RKO (cell line): Measurements from ENCODE around the gene MAJIN.
A peak's percentile ranks its signal among the peaks of the same experiment; 100 is the strongest.
"Not testable (repeated sequence)": the region's sequence is repeated elsewhere in the genome, so short reads cannot be mapped to it uniquely, and the experiment has no call there.

ENCODE experiments used
- DNase-seq: peaks from one replicate; pipeline ENCODE4 v3.0.0-alpha.2; 2016; ENCODE audit warnings: low spot score

The MAJIN gene

DNA sequence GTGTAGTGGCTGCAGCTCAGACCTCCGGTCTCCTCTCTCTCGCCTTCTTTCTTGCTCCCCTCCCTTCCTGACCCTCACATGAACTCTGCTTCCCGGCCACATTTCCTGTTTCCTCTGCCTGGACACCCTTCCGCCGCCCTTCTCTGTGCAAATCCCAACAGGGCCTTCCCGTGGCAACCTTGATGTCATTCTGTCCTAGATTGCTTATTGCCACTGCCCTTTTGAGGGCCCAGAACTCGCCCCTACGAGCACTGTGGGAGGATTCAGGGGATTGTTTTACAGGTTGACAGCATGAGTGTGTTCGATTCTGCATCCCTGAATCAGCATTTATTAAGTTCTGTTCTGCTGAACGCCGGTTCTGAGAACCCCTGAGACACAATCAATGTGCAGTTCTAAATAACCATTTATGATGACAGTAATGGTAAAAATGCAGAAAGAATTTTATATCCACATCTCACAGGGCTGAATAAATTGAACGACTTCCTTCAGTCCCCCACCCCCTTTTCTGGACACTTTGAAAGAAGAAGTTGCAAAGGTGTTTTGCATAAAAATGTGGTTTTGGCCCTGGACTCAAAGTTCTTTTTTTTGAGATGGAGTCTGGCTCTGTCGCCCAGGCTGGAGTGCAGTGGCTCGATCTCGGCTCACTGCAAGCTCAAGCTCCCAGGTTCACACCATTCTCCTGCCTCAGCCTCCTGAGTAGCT is 18.5 kb upstream of the MAJIN start:
- no peak for DNase-seq

DNA sequence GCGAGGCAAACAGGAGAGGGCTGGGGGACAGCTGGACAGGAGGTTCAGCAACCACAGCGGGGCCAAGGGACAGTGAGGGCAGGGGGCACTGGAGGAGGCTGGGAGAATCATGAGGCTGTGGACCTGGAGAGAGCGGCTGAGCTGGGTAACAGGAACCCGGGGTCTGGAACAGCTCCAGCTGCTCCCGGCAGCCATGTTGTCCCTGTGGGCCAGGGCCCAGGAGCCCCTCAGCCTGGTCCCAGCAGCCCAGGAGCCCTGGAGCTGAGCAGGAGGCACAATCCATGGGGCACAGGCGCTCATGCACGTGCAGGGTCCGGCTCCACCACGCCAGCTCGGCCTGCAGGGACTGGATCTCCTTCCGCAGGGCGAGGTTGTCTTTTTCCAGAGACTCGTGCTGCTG is 17.5 kb upstream of the MAJIN start:
- DNase-seq = no peak

DNA sequence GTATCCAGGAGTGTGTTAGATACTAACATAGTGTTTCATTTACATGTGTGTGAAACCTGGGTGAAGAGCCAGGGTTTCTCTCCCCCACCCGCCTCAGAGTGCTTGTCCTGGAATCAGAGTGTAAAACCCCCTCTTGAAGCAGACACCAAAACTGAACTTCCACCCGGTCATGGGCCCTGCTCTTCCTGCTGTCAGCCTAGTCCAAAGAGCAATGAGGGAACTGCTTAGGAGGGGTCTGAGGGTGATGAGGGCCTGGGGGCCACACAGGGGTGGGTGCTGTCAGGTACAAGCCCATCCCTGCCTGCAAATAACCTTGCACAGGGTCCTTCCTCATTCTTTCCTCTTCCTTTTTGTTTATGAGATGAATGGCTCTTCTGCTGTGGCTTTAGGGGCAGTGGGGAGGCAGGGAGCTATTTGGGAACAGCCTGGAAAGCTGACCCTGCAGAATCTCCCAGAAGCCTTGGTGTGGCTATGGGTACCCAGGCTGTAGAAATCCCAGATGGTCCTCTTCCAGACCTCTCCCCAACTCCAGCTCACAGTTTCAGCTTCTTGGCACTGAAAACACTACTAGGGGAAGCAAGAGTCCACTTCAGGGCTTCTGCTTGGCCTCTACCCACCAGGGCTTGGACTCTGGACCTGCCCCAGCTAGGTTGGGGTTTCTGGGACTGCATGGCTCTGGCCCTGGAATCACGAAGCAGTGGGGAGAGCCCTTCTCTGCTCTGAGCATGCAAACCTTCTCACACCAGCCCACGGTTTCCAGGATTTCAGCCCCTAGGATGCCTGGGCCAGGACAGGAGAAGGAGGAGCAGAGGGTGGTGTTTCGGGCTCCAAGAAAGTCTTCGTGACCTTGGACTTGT is 16.3 kb upstream of the MAJIN start:
- DNase-seq = no peak

DNA sequence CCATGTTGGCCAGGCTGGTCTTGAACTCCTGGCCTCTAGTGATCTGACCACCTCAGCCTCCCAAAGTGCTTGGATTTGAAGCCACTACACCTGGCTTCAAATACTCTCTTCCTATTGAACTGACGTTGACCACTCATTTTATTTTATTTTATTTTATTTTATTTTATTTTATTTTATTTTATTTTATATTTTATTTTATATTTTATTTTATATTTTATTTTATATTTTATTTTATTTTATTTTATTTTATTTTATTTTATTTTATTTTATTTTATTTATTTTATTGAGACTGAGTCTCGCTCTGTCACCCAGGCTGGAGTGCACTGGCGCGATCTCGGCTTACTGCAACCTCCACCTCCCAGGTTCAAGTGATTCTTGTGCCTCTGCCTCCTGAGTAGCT is 11.4 kb upstream of the MAJIN start:
- DNase-seq = not testable (repeated sequence)

DNA sequence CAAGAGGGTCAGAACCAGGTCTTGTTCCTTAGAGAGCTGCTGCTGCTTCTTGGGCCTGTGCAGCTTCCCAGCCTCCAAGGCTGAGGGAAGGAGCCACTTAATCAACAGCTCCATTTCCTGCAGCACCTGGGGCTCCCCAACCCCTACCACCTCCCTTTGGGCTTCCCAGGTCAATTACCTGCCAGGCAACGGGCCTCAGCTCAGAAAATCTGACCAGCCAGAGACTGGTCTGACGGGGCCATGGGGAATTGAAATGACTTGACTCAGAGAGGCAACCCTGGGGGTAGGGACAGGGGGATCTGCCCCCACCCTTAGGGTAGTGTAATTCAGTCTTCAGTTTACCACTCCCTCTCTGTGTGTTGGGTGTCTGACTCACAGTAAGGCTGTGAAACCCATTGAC is 4.7 kb upstream of the MAJIN start:
- no peak for DNase-seq

DNA sequence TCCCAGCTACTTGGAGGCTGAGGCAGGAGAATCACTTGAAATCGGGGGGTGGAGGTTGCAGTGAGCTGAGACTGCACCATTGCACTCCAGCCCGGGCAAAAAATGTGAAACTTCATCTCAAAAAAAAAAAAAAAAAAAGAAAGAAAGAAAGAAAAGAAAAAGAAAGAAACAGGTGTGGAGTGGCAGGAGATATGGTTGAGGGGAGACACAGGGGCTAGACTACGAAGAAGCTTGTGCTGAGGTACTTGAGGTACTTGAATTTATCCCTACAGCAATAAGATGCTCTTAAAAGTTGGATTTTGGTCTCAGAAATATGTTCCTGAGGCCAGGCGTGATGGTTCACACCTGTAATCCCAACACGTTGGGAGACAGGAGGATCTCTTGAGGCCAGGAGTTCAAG is 2.2 kb upstream of the MAJIN start:
- DNase-seq = no peak

DNA sequence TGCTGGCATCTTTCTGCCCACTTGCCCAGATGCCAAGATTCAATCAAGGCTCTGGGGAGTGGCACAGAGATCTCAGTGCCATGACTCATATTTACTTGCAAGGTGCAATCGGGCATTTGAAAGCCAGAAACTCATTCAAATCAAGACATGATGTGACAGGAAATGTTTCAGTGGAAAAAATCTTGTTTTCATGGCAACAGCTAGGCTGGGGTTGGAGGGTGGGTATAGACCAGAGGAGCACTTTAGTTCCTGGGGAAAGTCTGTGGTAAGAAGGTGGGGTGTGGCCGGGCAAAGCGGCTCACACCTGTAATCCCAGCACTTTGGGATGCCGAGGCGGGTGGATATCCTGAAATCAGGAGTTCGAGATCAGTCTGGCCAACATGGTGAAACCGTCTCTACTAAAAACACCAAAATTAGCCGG is 1.2 kb downstream of the MAJIN start:
- DNase-seq = peak; percentile 11

DNA sequence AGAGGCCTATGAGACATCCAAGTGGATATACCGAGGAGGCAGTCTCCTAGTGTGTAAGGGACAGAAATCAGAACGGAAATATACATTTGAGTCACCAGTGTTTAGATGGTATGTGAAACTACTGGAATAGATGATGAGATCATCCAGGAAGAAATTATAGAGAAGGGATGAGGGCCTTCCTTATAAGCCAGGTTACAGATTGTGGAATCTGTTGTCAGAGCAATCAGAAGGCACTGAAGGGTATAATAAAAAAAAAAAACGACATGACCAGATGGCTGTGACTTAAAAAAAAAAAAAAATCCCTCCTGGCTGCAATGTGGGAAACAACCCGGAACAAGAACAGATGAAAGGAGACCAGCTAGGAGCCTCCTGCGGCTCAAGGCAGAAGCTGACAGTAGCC is 2.7 kb downstream of the MAJIN start:
- DNase-seq = peak; percentile 81

DNA sequence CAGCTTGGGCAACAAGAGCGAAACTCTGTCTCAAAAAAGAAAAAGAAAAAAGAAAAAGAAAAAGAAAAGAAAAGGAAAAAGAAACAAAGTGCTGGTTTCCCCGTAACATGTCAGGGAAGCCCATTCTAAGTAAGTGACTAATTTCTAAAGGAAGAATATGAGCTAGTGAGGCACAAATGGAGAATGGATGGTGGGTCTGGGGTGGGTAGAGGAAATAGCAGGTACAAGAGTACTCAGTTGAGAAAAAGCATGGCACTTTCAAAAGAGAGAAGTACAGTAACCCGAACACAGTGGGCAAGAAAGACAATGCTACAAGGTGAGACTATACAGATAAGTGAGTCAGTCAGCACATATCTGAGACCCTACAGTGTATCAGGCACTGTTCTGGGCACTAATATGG is 4.5 kb downstream of the MAJIN start:
- no peak for DNase-seq

DNA sequence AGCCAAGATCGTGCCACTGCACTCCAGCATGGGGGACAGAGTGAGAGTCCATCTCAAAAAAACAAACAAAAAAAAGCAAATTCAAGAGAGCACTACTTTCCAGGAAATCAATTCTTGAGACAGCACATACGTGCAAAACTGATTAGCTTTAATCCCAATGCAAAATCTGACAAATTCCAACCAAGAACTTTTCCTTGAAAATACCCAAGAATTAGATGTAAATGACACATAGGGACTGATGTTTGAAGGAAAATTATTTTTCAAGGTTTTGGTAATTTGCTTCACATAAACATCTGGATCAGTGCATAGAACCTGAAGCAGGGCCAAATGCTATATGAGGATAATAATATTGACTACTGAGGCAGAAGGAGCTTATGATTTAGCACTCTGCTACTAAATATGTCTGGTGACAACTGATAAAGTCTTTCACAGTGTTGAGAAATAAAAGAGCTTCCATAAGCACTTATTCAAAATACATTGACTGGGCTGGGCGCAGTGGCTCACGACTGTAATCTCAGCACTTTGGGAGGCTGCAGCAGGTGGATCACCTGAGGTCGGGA is 8.8 kb downstream of the MAJIN start:
- DNase-seq = no peak

DNA sequence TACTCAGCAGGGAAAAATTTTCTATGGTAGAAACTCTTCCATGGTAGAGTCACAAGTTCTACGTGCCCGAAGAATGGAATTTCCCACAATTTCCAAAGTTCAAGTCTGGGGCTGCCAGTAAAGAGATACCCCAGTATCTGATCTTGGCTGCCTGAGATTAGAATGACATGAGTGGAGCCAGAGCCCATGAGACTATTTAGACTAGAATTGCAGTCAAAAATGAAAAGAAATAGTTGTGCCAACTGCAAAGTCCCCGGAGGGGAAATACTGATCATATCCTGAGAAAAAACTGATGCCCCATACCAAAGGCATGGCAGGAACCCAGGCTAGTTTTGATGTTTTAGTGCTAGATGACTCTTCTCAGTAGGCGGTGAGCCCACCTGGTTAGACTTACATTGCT is 11.2 kb downstream of the MAJIN start:
- no peak for DNase-seq

DNA sequence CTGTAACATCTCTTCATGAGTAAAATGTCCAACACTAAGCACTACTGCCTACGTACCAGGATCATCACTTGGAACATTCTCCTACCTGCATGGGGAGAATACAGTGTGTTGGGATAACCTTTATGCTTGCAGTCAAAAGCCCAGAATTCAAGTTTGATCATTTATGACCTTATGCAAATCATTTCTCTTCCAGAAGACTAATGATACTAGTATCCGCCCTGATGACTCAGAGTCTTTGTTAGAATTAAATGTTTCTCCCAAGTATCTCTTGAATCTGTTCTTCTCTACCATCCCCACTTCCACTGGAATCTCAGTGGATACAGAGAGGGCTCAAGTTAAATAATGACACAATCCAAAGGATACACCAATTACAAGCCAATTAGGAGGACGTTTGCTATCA is 12.4 kb downstream of the MAJIN start:
- DNase-seq = no peak

DNA sequence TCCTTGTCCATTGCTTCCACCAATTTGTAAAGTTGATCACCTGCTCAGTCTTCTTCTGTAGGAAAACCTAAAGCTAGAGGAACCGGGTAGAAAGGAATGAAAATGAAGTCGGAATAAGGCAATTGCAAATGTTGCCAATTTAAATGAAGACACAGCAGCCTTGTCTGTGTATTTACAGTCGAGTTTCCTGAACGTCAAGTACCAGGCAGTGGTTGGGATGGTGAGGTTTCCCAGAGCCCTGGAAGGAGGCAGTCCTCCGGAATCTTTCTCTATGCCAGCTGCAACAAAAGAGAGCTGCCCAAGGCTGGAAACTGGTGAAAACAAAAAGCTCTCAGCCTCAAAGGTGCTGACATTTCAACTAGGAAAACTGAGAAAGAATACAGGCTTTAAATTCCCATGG is 17.7 kb downstream of the MAJIN start:
- DNase-seq = no peak

DNA sequence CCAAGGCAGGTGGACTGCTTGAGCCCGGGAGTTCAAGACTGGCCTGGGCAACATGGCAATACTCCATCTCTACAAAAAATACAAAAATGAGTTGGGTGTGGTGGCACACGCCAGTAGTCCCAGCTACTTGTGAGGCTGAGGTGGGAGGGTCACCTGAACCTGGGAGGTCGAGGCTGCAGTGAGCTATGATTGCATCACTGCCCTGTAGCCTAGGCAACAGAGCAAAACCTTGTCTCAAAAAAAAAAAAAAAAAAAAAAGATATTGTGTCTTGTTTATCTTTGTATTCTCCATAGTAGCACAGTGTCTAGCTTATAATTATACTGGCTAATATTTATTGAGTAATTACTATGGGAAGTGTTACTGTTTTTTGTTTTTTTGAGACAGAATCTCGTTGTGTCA is 20.4 kb downstream of the MAJIN start:
- no peak for DNase-seq

DNA sequence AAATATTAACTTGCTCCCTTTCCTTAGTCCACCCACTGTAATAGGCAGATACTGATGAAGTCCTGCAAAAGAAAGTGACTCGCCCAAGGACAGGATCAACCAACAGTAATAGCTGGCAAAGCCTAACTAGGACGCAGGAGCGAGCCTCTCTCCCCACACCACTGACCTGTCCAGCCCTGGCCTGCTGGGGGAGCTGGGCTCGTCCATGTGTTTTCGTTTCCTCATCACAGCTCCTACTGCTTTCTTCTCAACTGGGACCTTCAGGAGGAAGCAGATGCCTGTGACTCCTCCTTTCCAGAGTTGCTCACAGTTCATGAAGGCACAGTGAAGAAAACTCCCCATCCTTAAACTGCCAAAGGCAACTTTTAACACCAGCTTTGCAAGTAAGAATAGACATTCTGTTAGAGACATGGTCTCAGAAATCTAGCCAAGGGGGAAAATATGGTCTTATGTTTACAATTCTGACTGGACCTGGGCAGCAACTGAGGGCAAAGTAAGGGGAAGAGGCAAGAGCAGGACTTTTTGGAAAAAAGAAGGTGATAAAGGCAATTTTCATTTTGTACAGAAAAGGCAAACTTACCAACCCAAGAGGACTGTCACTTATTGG is 24.6 kb downstream of the MAJIN start:
- no peak for DNase-seq

DNA sequence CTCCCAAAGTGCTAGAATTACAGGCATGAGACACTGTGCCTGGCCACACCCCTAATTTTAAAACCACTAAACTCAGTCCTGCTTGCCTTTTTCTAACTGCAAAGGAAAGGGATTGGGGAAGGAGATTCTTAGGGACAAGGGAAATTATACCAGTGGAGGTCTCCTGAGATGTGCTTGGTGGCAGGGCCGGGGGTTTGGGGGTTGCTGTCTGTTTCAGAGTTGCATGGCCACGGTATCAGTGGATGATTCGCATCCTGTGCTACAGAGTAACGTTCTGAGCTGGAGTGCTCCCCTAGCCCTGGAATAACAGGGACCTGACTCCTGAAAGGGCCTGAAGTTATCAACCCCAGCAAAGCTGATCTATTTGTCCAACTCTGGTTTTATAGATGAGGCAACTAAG is 35.4 kb downstream of the MAJIN start:
- DNase-seq = no peak

DNA sequence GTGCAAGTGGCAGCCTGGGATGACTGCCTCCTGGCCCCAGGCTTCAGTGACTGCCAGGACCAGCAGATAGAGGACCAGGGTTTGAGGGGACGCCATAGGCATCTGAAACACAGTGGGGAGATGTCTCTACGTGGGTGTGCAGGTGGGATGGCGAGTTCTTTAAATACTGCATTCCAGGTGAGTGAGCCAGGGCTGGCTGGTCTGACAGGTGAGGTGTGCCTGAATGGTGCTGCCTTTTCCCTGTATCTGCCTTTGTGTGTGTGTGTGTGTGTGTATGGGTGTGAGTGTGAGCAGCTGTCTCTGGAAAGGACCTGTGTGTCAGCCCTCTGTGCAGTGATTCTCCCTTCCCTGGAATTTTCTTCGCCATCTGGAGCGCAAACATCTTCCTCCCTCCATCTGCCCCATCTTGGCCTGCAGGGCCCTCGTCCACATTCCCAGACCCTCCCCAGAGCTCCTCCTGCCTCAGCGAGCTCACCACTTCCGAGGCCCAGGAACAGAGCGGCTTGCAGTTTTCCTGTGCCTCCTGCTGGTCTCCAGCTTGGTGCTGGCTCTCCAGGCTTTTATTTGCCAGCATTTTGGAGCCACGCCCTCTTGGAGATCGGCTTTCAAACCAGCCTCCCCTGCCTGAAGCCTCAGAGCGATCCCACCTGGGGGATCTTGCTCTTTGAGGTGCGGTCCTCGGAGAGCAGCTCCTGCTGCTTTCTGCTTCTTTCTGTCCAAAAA is 36.4 kb downstream of the MAJIN start, which contains the start of gene GPHA2:
Gene GPHA2 (minus strand): TSS at position 535 of the 723 bp plus-strand sequence. CDS start 433 bp downstream, at position 102.
- no peak for DNase-seq

DNA sequence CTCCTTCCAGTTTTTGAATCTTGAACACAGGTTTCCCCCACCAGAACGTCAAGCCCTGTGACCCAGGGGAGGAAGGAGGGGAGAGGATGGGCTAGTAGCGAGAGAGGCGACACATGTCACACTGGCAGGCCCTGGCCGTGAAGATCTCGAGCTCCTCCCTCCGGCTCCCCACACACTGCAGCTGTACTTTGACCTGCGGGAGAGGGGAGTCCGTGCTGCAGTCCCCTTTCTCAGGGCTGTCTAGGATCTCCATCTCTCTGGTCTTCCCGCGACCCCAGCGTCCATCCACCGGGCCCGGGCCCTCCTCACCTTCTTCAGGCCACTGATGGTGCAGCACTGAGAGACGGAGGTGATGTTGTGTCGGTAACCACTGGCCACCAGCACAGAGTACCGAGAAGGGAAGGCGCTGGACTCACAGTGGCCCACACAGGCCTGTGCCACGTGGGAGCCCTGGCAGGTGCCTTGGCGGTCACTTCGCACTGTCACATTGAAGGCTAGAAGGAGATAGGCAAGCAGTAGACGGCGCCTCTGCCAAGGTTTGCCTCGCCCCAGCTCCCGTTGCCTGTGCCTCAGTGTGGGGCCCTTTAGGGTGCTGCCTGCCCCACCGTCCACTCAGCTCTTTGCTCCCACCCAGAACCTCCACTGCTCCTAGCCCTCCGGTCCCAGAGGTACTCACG is 37.1 kb downstream of the MAJIN start:
- no peak for DNase-seq

DNA sequence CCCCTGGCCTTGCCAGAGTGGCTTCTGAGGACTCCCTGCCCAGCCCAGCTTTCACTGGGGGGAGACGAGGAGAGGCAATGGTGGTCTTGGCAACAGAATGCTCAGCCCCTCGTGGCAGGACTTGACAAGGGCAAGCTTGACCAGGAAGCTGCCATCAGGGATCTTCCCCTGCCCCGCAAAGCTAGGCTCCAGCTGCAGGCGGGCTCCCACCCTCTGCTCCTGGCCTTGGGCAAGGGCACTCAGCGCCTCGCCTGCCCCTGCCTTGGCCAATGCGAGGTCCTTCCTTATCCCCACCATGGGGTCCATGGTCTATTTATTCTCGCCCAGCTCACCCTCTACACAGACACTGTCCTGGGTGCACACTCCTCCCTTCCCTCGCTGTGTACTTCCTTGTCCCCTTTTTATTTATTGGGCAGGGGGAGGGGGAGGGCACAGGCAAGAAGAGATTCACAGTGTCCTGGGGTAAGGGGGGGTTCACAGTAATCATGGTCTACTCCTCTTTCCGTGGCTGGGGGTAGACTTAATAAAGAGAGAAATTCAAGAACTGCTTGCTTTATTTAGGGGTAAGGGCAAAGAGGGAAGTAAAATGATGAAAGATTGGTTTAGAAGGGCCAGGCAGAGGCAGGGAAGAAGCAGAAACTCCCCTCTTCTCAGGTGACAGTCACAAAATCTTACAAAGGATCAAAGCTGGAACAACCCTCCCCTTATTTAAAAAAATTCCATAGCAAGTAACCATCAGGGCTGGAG is 37.8 kb downstream of the MAJIN start:
- DNase-seq = no peak

DNA sequence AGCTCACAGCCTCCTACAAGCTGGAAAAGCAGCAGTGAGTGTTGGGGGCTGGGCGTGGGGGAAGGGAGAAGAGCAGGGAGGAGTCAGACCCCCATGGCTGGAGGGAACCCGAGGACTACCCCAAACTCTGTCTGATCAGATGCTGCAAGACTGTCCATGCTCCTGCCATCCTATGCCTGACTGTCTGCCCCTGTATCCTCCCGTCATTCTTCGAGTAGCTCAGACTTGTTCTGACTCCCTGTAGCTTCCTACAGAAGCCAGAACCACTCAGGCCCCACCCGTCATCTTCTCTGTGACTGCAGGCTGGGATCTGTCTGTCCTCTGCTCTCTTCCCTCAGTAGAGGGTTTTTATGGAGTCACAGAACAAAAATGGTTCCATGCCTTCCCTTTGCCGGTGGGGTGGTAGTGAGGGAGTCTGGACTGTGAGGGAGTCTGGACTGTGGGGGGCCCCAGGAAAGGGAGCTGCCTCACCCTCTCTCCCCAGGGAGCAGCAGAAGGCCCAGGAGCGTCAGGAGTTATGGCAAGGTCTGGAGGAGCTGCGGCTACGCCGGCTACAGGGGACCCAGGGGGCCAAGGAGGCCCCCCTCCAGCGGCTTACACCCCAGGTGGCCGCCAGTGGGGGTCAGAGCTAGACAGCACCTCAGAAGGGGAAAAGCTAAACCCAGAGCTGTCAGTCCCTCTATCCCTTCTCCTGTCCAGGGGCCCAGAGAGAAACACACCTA is 38.5 kb downstream of the MAJIN start:
- no peak for DNase-seq
